CD4-positive, alpha-beta T cell treated with Interferon gamma for 1 hour (primary cell): ENCODE measurements around the gene CALHM2.
A peak's percentile ranks its signal among the peaks of the same experiment; 100 is the strongest.

Experiments used
- DNase-seq: peaks from one replicate; pipeline ENCODE4 v3.0.0-alpha.2; 2020

Gene CALHM2

DNA sequence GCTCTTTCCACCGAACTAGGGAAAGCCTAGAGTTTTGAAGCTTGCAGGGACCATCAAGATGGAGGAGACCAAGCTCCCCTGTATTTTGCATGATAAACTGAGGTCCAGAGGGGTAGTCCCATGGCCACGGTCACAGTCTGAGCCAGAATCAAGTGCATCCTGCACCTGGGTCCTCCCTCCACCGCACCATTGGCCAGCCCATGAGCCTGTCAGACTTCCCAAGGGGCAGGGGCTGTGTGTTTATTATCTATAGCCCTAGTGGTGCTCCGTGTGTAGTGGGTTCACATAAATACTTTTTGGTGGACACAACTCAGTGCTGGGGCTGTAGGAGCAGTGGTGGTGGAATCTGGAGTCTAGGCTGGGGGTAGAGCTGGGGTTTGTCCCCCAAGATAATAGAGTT, 23.3 kb upstream of the CALHM2 start:
- DNase-seq = no peak

DNA sequence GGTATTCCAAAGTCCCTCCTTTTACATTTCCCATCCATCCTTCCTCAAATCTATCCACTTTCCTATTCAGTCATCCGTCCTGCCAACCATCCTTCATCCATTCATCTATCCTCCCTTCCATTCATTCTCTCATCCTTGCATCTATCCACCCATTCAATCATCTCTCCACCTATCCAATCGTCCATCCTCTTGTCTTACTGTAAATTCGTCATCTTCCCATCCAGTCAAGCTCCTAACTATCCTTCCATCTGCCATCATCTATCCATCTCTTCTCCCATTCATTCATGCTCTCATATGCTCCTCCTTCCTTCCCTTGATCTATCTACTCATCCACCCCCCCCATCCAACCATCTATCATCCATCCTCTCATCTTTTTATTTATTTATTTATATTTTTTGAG, 21.9 kb upstream of the CALHM2 start:
- no peak for DNase-seq

DNA sequence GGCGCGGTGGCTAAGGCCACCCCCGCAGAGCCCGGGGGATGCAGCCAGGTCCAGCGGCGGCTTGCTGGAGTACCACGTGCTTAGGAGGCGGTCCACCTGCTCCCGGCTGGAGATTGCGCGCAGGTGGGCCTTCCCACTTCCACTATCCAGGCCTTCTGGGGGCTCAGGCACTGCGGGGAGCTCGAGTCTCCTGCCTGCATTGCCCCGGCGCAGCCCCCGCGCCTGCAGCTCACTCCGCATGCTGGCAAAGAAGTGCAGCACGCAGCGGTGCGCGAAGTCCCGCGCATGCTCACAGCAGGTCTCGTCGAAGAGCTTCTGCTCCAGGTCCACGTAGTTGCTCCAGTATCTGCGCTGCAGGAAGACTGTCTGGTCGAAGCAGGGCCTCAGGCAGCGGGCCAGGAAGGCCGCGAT, 21.1 kb upstream of the CALHM2 start:
- DNase-seq = no peak

DNA sequence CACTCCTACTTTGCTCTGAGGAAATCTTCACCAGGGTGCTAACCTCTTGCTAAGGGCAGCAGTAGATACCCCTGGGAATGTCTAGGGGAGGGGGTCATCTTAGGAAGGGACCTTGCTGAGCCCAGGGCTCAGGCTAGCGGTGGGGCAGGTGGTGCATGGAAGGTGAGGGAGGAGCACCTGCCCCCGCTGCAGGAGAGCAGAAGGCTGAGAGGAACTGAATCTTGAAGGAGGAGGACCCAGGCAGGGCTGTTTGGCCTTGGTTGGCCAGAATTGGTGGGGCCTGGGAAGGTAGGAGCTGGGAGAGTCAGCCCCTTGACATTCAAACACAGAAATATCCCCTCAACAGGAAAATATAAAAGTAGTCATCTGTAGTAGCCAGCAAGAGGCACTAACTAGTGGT, 19.8 kb upstream of the CALHM2 start:
- DNase-seq = no peak

GRCh38 chr10:103470761-103471653, 18.8 kb upstream of the CALHM2 start:
- peak; percentile 78 for DNase-seq

- DNase-seq = no peak
These were observed 17.0 kb upstream of the CALHM2 start for GRCh38 chr10:103469201-103469600.

GRCh38 chr10:103467406-103467805, 15.2 kb upstream of the CALHM2 start:
- DNase-seq = peak; percentile 34

GRCh38 chr10:103466734-103467133, 14.6 kb upstream of the CALHM2 start:
- DNase-seq = no peak

- peak; percentile 43 for DNase-seq
These were observed 13.4 kb upstream of the CALHM2 start for GRCh38 chr10:103465411-103466179.

- no peak for DNase-seq
These were observed 11.3 kb upstream of the CALHM2 start for GRCh38 chr10:103463499-103463898.

DNA sequence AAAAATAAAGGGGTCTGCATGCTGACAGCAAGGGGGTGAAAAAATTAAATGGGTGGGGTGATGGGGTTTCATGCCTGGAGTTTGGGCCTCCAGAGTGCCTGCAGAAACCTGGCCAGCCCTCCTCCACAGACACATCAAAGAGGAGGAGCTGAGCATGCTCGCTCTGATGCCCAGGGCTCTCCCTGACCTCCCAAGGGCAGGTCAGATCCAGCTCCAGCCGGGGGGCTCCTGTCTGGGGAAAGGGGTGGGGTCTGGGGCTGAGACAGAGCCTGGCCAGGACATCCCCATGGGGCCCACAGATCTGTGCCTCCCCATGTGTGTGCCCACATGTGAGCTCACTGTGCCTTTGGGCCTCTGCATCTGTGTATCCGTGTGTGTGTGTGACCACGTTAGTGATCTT, 7.4 kb upstream of the CALHM2 start:
- no peak for DNase-seq

DNA sequence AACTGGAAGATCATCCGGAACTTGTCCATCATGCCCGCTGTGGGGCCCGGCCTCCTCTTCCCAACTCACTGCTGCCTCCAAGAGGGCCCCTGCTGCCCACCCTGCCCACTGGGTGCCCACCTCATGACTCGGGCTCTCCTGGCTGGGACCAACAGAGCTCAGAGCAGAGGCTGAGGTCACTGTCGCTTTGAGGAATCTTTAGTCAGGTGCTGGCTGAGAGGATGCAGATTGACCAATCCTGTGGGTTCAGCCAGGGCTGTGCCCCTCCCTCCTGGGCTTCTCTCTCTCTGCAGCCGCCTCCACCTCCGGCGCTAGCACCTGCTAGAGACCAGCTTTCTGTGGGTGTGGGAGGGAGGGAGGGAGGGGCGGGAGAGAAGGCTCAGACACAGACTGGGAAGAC, 6.5 kb upstream of the CALHM2 start, which contains the start of gene CALHM1:
Gene CALHM1 (minus strand): TSS at position 181 of the 400 bp plus-strand sequence. CDS start 149 bp downstream, at position 32.
- peak; percentile 7 for DNase-seq

DNA sequence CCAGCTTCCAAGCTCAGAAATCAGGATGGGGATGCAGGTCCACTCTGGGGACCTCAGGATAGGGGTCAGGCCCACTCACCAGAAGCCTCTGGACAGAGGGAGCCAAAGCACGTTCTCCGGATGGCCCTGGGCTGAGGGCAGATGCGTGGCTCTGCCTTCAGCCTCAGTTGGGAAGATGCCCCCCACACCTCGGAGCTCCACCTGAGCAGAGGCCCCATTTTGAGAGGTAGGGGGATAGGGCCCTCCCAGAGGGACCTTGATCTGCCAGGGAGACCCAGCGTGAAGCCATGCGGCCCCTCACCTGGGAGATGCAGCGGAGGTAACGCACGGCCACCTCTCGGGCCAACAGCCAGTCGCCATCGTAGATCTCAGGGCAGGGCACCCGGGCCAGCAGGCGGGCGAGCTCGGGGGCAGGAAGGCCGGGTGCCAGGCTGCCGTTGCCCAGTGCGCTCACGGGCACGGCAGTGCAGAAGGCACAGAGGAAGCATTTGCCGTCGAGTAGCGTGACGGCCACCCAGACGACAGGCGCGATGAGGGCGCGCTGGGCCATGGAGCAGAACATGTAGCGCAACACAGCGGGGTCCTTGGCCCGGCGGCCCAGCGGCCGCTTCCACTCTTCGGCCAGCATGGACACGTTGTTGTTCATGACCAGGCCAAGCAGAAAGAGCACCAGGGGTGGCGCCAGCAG, 5.9 kb upstream of the CALHM2 start:
- DNase-seq = no peak

- DNase-seq = no peak
These were observed 5.1 kb upstream of the CALHM2 start for GRCh38 chr10:103457176-103457712.

GRCh38 chr10:103456074-103456660, 4.0 kb upstream of the CALHM2 start:
- no peak for DNase-seq

- no peak for DNase-seq
These were observed 3.1 kb upstream of the CALHM2 start for GRCh38 chr10:103455235-103455634.

DNA sequence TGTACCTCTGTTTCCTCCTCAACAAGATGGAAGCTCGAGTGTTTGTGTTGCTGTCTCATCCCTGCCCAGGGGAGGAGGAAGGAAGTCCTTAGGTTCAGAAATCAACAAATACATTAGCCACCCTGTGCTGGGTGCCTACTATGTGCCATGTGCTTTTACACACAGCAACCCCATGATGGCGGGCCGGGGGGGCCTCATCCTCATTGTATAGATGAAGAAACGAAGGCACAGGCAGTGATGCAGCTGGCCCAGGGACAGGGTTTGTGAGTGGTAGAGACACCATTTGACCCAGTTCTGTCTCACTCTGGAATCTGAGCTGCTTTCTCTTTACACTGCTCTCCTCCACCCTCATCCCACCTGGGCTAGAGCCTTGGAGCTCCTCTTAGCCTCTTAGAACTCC, 1.9 kb upstream of the CALHM2 start:
- no peak for DNase-seq

DNA sequence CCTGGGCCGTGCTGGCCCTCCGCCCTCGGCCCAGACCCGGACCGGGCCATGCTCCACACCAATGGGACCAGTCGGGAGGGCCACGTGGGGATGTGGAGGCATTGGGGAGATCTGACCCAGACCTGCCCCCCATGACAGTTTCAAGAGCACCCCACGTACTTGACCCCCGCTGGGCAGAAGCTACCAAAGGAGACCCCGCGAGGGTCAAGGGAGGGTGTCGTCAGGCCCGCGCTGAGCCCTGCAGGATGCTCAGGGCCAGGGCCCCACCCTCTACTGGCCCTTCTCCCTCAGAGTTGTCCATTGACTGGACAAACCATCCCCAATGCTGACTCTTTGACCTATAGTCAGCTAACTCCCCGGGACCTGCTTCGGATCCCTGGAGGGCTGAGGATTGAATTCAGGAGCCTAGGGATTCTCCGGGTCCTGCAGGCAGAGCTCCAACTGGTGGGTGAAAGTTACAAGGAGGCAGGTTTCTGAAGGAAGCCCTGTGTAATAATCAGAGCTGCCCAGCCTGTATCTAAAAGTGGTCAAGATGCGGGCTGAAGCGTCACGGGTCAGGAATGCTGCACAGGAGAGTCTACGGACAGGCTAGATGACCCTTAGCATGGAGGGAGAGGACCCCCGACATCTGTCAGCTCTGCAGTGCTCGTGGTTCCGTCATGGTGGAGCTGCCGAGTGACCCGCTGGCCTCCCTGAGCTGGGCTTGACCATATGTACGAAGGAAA, 498 bp upstream of the CALHM2 start:
- DNase-seq = no peak

GRCh38 chr10:103451091-103451813, 918 bp downstream of the CALHM2 start:
- DNase-seq = peak; percentile 30

- no peak for DNase-seq
These were observed 1.9 kb downstream of the CALHM2 start for GRCh38 chr10:103450201-103450695.
